NAMALWA (cell line): ENCODE data around the gene TLL2.

Source experiments
- DNase-seq: peaks from one replicate; pipeline ENCODE4 v3.0.0-alpha.2; 2015; ENCODE audit warnings: low spot score

TLL2 gene

GRCh38 chr10:96390460-96390864 is 123.3 kb downstream of the TLL2 start:
- no peak for DNase-seq

- DNase-seq, result no peak
These were observed 123.9 kb downstream of the TLL2 start for GRCh38 chr10:96389785-96390184.

GRCh38 chr10:96387601-96388000 is 126.1 kb downstream of the TLL2 start:
- no peak for DNase-seq

- no peak for DNase-seq
These were observed 126.6 kb downstream of the TLL2 start for GRCh38 chr10:96387161-96387560.

GRCh38 chr10:96384506-96384905 is 129.2 kb downstream of the TLL2 start:
- no peak for DNase-seq

GRCh38 chr10:96380821-96381220 is 132.9 kb downstream of the TLL2 start:
- no peak for DNase-seq

GRCh38 chr10:96379758-96380157 is 134.0 kb downstream of the TLL2 start:
- DNase-seq, result no peak

- DNase-seq, result no peak
These were observed 135.0 kb downstream of the TLL2 start for GRCh38 chr10:96378741-96379140.

GRCh38 chr10:96377816-96378294 is 135.9 kb downstream of the TLL2 start:
- DNase-seq, result peak; percentile 8

GRCh38 chr10:96376483-96376882 is 137.2 kb downstream of the TLL2 start:
- no peak for DNase-seq

GRCh38 chr10:96374985-96375830 is 138.5 kb downstream of the TLL2 start:
- DNase-seq, result peak; percentile 90

- DNase-seq, result no peak
These were observed 139.1 kb downstream of the TLL2 start for GRCh38 chr10:96374639-96374984.

- no peak for DNase-seq
These were observed 139.7 kb downstream of the TLL2 start for GRCh38 chr10:96374004-96374403.

GRCh38 chr10:96371356-96371755 is 142.4 kb downstream of the TLL2 start:
- no peak for DNase-seq

- peak; percentile 80 for DNase-seq
These were observed 143.1 kb downstream of the TLL2 start for GRCh38 chr10:96370584-96371157.

- no peak for DNase-seq
These were observed 143.7 kb downstream of the TLL2 start for GRCh38 chr10:96369890-96370583.

GRCh38 chr10:96368971-96369370 is 144.8 kb downstream of the TLL2 start:
- no peak for DNase-seq

- no peak for DNase-seq
These were observed 146.3 kb downstream of the TLL2 start for GRCh38 chr10:96367470-96367869.

GRCh38 chr10:96366508-96366907 is 147.2 kb downstream of the TLL2 start:
- no peak for DNase-seq

- no peak for DNase-seq
These were observed 148.2 kb downstream of the TLL2 start for GRCh38 chr10:96365571-96365970.

- no peak for DNase-seq
These were observed 153.0 kb downstream of the TLL2 start for GRCh38 chr10:96360766-96361165.

GRCh38 chr10:96360331-96360730 is 153.4 kb downstream of the TLL2 start:
- DNase-seq, result no peak

- no peak for DNase-seq
These were observed 154.1 kb downstream of the TLL2 start for GRCh38 chr10:96359616-96360015.
